Muscle layer of colon (tissue), 2 donors: Measurements from ENCODE around the gene CRYBB3.

ENCODE experiments used
- H3K27ac ChIP-seq: one replicate; pipeline ENCODE4 v1.7.0; 2013; ENCODE audit warnings: low read depth, mild to moderate bottlenecking, low read length, moderate library complexity
- H3K27me3 ChIP-seq, 2 donors: one replicate each; pipeline ENCODE4 v1.7.0; 2013; ENCODE audit warnings: low read length in 2 of 2, mild to moderate bottlenecking in 2 of 2; ENCODE audit not compliant: insufficient read depth in 2 of 2, control insufficient read depth in 1 of 2
- H3K36me3 ChIP-seq: one replicate; pipeline ENCODE4 v1.7.0; 2013; ENCODE audit warnings: mild to moderate bottlenecking, low read length; ENCODE audit not compliant: insufficient read depth
- H3K4me1 ChIP-seq: one replicate; pipeline ENCODE4 v1.7.0; 2013; ENCODE audit warnings: mild to moderate bottlenecking, low read length; ENCODE audit not compliant: insufficient read depth
- H3K4me3 ChIP-seq, 2 donors: one replicate each; pipeline ENCODE4 v1.7.0; 2013; ENCODE audit warnings: low read length in 2 of 2, low read depth in 1 of 2, mild to moderate bottlenecking in 1 of 2, moderate library complexity in 1 of 2
- H3K9ac ChIP-seq: one replicate; pipeline ENCODE4 v1.7.0; 2013; ENCODE audit warnings: low read length
- H3K9me3 ChIP-seq: one replicate; pipeline ENCODE4 v1.7.0; 2013; ENCODE audit warnings: mild to moderate bottlenecking, low read length
- donor health status: abdominal sarcoma.
- donor health status: Adenocarcinoma of cecum.

Gene CRYBB3

GRCh38 chr22:25199731-25200520 lies at the start of gene CRYBB3:
Gene CRYBB3, plus strand, starts transcription at chr22:25199858. Its CDS starts 1,539 bp downstream, at chr22:25201397.
- no peak within 1 kb of the TSS for H3K4me3 ChIP-seq
- H3K27ac ChIP-seq = no peak within 1 kb of the TSS
- no peak within 1 kb of the TSS for H3K9ac ChIP-seq
- H3K27me3 ChIP-seq = no peaks in the 10 kb centered on the region
- no peaks in the 10 kb centered on the region for H3K9me3 ChIP-seq
- H3K36me3 ChIP-seq = no peaks in the 10 kb centered on the region
- no peaks in the 10 kb centered on the region for H3K4me1 ChIP-seq

- Histone ChIP-seq H3K27me3 (no peaks in the 10 kb centered on the region), H3K4me3 (no peak overlapping the region), H3K9me3 (no peaks in the 10 kb centered on the region), H3K4me1 (peaks cover 27% of the 10 kb centered on the region), H3K36me3 (no peaks in the 10 kb centered on the region), H3K9ac (no peak overlapping the region), H3K27ac (peak overlapping the region; percentile 36)
Measured at GRCh38 chr22:25153961-25154666, 45.5 kb upstream of the CRYBB3 start.

GRCh38 chr22:25154667-25154999 lies 45.0 kb upstream of the CRYBB3 start:
- Histone ChIP-seq H3K4me3 (peak overlapping the region in 1 of 2 donors; percentile 21), H3K27ac (peak overlapping the region; percentile 36), H3K9me3 (no peaks in the 10 kb centered on the region), H3K4me1 (peaks cover 32% of the 10 kb centered on the region), H3K36me3 (no peaks in the 10 kb centered on the region), H3K9ac (no peak overlapping the region), H3K27me3 (no peaks in the 10 kb centered on the region)

GRCh38 chr22:25156736-25157135 lies 42.9 kb upstream of the CRYBB3 start:
- H3K9ac ChIP-seq = no peak overlapping the region
- H3K27me3 ChIP-seq = no peaks in the 10 kb centered on the region
- H3K36me3 ChIP-seq = no peaks in the 10 kb centered on the region
- H3K4me1 ChIP-seq = peaks cover 38% of the 10 kb centered on the region
- H3K4me3 ChIP-seq = no peak overlapping the region
- H3K27ac ChIP-seq = no peak overlapping the region
- no peaks in the 10 kb centered on the region for H3K9me3 ChIP-seq

- Histone ChIP-seq H3K27ac (no peak overlapping the region), H3K9me3 (no peaks in the 10 kb centered on the region), H3K36me3 (no peaks in the 10 kb centered on the region), H3K9ac (no peak overlapping the region), H3K4me3 (no peak overlapping the region), H3K4me1 (peaks cover 31% of the 10 kb centered on the region), H3K27me3 (no peaks in the 10 kb centered on the region)
Measured at GRCh38 chr22:25159028-25159427, 40.6 kb upstream of the CRYBB3 start.

- no peaks in the 10 kb centered on the region for H3K9me3 ChIP-seq
- no peak overlapping the region for H3K9ac ChIP-seq
- H3K27me3 ChIP-seq = no peaks in the 10 kb centered on the region
- H3K4me3 ChIP-seq = no peak overlapping the region
- no peak overlapping the region for H3K27ac ChIP-seq
- H3K36me3 ChIP-seq = no peaks in the 10 kb centered on the region
- peaks cover 28% of the 10 kb centered on the region for H3K4me1 ChIP-seq
Measured at GRCh38 chr22:25160120-25160996, 39.3 kb upstream of the CRYBB3 start.

GRCh38 chr22:25161017-25161915 lies 38.4 kb upstream of the CRYBB3 start:
- Histone ChIP-seq H3K9me3 (no peaks in the 10 kb centered on the region), H3K9ac (no peak overlapping the region), H3K4me3 (no peak overlapping the region), H3K36me3 (no peaks in the 10 kb centered on the region), H3K27ac (no peak overlapping the region), H3K4me1 (peaks cover 34% of the 10 kb centered on the region), H3K27me3 (no peaks in the 10 kb centered on the region)

GRCh38 chr22:25161916-25162530 lies 37.6 kb upstream of the CRYBB3 start:
- Histone ChIP-seq H3K36me3 (no peaks in the 10 kb centered on the region), H3K27me3 (no peaks in the 10 kb centered on the region), H3K27ac (no peak overlapping the region), H3K9ac (no peak overlapping the region), H3K4me1 (peaks cover 40% of the 10 kb centered on the region), H3K9me3 (no peaks in the 10 kb centered on the region), H3K4me3 (no peak overlapping the region)

- Histone ChIP-seq H3K27ac (no peak overlapping the region), H3K9ac (no peak overlapping the region), H3K4me3 (no peak overlapping the region), H3K4me1 (peaks cover 40% of the 10 kb centered on the region), H3K9me3 (no peaks in the 10 kb centered on the region), H3K27me3 (no peaks in the 10 kb centered on the region), H3K36me3 (no peaks in the 10 kb centered on the region)
Measured at GRCh38 chr22:25162561-25162960, 37.1 kb upstream of the CRYBB3 start.

GRCh38 chr22:25165785-25166184 lies 33.9 kb upstream of the CRYBB3 start:
- Histone ChIP-seq H3K27ac (peak overlapping the region; percentile 56), H3K9ac (no peak overlapping the region), H3K27me3 (no peaks in the 10 kb centered on the region)

More at GRCh38 chr22:25165785-25166184, 33.9 kb upstream of the CRYBB3 start:
- Histone ChIP-seq H3K4me1 (peaks cover 29% of the 10 kb centered on the region), H3K9me3 (no peaks in the 10 kb centered on the region), H3K4me3 (no peak overlapping the region), H3K36me3 (no peaks in the 10 kb centered on the region)
